ENCODE data around the gene PI16.

The PI16 gene

DNA sequence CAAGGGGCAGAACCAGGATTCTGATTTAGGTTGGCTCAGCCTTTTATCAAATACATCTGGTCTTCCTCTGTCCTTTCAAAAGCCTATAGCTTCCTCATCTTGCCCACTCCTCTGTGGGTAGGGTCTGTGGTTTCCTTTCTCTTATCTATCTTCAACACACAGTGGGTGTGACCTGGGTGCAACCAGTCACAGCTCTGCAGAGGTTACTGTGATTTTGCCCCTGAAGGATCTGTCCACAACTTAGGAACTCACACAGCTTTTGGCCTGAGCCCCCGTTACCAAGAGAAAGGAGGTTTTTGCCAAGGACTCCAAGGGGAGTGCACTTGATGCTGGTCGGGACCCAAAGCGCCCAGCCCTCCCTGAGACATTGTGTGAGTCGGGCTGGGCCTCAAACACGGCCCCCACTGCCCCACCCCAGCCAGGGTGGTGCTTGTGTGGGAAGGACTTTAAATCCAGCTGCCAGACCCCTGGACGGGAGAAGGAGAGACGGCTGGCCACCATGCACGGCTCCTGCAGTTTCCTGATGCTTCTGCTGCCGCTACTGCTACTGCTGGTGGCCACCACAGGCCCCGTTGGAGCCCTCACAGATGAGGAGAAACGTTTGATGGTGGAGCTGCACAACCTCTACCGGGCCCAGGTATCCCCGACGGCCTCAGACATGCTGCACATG, at the start of gene PI16:
PI16 (plus strand) TSS at position 477 of the 670 bp plus-strand sequence; CDS start at position 500, 23 bp downstream.
- no peak for DNase-seq

GRCh38 chr6:36904851-36905393, 49.6 kb upstream of the PI16 start:
- DNase-seq = no peak

DNA sequence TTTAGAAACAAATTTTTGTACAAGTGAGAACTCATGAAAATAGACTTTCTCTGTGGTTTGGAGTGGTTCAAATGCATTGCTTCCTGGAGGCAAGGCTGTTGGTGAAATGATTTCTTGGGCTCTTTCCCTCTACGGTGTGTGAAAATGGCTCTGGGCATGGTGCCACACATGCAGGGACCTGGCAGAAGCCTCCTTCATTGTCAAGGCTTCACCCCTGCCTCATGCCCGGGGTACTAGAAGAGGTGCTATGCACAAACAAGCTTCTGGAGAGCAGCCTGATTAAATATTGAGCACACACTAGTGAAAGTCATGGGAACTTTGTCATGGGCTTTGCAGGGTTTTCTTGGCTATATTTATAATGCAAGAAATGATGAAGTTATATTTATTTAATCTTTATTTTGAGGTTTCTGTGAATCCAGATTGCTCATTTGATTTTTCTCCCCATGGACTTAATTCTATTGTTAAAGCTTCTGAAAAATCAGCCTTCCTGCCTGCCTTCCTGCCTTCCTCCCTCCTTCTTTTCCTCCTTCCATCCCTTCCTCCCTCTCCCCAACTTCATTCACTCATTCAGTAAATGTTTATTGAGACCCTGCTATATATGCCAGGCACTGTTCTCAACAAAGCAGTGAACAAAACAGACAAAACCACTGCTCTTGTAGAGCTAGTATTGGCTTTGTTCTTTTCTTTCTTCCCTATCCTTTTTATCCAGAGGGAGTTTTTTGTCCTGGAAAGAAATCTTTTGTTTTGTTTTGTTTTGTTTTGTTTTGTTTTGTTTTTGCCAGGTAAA, 47.8 kb upstream of the PI16 start:
- no peak for DNase-seq

DNA sequence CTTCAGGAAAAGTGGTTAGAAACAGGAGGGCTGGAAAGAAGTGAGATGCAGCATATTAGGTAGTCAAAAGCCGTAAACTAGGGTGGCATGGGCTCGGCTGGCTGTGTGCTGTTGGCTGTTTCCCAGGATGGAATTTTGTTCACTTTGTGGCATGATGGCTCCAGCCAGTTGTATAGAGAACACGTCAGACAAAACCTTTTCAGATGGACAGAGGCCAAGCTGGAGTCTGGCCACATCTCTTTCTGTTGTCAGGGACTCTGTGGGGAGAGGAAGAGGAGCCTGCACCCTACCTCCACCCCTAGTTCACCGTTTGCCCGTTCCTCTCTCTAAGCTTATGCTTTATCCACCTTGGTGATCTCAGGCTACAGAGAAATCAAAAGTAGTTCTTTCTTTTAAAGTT, 46.8 kb upstream of the PI16 start:
- no peak for DNase-seq

DNA sequence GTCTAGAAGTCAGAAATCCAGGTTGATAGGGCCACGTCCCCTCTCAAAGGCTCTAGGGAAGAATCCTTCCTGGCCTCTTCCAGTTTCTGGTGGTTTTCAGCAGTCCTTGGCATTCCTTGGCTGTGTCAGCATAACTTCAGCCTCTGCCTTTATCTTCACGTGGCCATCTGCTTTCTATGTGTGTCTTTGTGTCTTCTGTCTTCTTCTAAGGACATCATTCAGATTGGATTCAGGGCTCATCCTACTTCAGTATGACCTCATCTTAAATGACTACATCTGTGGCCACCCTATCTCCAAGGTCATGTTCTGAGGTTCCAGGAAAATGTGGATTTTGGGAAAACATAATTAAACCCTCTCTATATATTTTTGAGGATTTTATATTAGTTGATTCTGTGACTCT, 45.8 kb upstream of the PI16 start:
- no peak for DNase-seq

GRCh38 chr6:36912030-36912454, 42.5 kb upstream of the PI16 start:
- no peak for DNase-seq

GRCh38 chr6:36912586-36912985, 42.0 kb upstream of the PI16 start:
- peak; percentile 40 for DNase-seq

GRCh38 chr6:36913082-36913481, 41.5 kb upstream of the PI16 start:
- no peak for DNase-seq

DNA sequence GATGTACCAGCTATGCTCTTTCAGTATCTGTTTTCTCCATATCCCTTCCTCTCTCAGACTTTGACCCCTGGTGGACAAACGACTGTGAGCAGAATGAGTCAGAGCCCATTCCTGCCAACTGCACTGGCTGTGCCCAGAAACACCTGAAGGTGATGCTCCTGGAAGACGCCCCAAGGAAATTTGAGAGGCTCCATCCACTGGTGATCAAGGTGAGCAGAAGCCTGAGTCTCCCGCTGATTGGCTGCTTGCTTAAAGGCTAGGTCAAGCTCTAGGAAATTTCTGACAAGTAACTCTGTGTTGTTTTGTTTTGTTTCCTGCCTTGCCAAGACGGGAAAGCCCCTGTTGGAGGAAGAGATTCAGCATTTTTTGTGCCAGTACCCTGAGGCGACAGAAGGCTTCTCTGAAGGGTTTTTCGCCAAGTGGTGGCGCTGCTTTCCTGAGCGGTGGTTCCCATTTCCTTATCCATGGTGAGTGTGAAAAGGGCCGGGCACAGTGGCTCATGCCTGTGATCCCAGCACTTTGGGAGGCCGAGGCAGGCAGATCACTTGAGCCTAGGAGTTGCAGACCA, 40.2 kb upstream of the PI16 start:
- DNase-seq = no peak

- DNase-seq = no peak
These were observed 38.9 kb upstream of the PI16 start for GRCh38 chr6:36915599-36915998.

DNA sequence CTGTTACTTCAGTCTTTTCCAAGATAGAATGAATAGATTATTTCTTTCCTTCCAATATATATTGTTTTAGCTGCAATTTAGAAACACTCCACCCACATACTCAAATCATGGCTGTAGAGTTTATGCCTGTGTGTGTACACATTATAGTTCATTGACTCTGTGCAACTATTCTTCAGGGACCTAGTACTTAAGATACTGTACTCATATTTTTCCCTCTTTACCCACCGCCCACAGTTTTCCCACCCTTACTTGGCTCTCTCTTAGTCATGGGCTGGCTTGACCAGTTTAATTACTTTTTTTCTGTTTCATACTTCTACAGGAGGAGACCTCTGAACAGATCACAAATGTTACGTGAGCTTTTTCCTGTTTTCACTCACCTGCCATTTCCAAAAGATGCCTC, 38.4 kb upstream of the PI16 start:
- DNase-seq = no peak

GRCh38 chr6:36917541-36918193, 36.9 kb upstream of the PI16 start:
- no peak for DNase-seq

GRCh38 chr6:36920049-36920448, 34.5 kb upstream of the PI16 start:
- no peak for DNase-seq

DNA sequence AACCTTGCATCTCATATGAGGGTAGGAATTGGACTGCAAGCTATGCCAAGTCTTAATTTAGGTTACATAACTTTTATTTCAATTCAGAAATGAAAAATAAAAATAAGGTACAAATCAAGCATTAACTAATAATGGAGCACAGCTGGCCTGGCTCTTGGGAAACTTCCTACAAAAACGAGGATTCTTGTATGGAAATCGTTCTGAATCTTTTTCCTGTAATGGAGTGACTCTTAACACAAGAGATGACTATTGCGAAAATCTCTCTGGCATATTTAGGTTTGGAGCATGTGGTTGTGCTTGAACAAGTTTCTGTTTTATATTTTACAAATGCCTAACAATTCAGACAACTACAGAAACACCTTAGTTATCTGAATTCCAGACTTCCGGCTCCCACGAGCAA, 34.0 kb upstream of the PI16 start:
- DNase-seq = no peak

GRCh38 chr6:36924131-36924530, 30.4 kb upstream of the PI16 start:
- no peak for DNase-seq

DNA sequence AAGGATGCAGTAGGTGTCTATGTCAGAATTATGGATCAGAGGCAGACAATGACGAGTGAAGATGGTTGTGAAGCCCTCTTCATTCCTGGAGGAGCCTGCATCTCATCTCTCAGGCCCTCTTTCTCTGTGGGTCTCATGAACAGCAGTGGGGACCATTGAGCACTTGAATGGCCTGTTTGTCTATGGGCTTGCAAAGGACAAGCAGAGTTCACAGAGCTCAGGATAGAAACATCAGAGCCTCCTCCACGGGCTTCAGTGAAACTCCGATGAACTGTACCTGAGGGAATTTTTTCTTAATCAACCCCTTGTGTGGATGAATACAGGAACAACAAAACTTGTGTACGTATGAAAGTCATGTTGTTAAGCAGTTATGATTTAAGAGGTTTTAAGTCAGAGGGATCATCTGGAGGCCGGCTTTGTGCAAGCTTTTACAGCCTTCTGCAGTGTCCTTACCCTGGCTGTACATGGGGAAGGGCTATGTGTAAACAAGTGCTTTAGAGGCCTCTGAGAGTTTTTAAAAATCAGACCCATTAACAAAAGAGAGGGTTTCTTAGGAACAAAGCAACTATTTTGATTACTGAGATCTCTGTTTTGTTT, 29.7 kb upstream of the PI16 start:
- no peak for DNase-seq

GRCh38 chr6:36925809-36926208, 28.7 kb upstream of the PI16 start:
- DNase-seq = no peak

DNA sequence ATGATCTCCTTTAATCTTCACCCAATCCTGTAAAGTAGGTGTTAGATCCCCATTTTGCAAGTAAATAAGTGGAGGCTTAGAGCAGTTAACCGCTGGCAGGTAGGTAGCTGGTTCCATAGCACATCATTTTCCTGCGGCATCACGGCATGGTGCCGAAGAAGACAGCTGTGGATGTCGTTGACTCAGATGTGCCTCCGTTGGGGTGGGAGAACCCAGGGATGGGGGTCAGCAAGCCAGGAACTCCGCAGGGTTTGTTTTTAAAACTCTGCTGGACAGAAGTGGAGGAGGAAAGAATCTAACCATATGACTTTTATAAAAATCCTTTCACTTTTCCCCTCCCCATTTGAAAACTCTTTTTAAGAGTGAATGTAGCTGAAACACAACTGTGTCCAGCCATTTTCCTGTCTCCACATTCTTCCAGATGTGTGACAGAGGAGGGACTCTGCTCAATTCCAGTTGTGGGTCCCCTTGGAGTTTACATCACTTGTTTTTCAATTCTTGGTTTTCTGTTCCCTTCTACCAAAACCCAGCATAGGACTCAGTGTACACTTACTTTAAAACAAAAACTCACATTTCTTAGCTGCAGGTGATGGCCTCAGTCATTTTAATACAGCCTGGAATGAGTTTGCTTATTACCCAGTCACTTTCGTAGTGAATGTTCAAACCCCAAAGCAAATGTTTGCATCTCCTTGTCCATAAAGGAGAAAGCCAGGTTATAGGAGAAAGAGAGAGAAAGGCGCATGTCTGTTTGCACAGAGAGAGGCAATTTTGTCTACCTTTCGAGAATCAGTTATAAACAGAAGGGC, 27.6 kb upstream of the PI16 start:
- no peak for DNase-seq

- no peak for DNase-seq
These were observed 26.6 kb upstream of the PI16 start for GRCh38 chr6:36927691-36928546.

GRCh38 chr6:36928547-36928918, 26.0 kb upstream of the PI16 start:
- DNase-seq = no peak

GRCh38 chr6:36929152-36929551, 25.4 kb upstream of the PI16 start:
- DNase-seq = no peak

Data from activated CD8-positive, alpha-beta memory T cell treated with anti-CD3 and anti-CD28 coated beads, Interleukin-2, amount 50 U/mL, for 4 hours (primary cell).